HG02678 (cell line): ENCODE data around the gene TIGD1.

Experiments used
- ATAC-seq: cut with Tn5 transposase; IDR thresholded peaks from one replicate; pipeline ENCODE4 v1.9.1; 2021; ENCODE audit warnings: mild to moderate bottlenecking, moderate library complexity; ENCODE audit not compliant: unreplicated experiment

The TIGD1 gene

DNA sequence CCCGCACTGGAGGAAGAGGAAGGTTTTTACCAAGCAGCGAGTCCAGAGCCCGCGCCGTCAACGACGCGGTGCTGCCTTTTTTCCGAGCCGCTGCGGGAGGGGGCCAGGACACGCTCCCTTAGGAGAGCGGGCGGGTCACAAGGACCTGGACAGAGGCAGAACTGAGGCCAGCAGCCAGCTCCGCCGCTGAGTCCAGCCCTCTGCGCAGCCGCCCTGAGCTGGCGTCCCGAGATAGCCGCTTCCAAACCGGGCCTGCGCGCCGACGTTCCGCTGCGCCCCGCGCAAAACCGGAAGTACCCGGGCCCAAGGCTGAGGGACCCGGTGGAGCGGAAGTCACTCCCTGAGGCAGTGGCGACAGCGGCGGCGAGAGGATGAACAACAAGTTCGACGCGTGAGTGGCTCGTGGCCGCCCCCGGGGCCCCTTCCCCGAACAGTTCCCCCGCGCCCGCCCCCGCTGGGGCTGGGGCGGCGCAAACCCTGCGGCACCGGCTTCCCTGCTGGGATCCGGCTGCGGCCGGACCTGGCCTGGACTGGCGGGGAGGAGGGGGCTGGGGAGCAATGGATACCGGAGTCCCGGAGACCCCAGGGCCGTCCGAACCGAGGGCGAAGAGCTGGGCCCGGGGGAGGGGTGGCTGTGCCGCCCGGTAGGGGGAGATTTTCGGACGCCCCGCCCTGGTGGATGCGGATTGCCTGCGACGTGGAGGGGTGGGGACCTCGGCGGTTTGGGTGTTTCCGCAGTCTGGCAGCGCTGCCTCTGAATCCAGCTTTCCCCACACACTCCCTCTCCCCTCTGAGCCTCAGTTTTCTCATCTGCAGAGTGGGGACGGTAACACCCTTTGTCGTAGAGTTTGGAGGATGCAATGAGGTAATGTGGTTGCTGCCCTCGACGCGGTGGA is at the start of gene TIGD1, which contains the start of gene EIF4E2:
TSS of gene TIGD1 (minus strand) at position 204 of the 896 bp plus-strand sequence. CDS start 675 bp downstream, outside the sequence.
TSS of gene EIF4E2 (plus strand) at position 336 of the 896 bp plus-strand sequence. CDS start at position 372, 36 bp downstream.
- ATAC-seq = peak; percentile 93

DNA sequence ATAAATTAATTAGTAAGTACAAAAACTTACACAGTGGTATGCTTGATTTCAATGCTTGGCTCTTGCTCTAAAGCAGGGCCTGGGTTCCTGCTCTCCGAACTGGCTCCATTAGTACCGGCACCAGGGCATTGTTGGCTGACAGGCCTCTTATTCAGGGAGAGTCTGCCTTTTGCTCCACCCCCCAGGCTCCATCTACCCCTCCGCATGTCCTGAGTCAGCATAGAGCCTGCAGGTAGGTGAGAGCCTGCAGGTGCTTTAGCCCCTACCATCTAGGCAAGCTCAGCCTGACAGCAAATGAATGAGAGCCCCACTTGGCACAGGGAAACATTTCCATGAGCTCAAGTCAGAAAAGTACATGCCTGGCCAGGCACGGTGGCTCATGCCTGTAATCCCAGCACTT is 47.9 kb upstream of the TIGD1 start:
- ATAC-seq = no peak

DNA sequence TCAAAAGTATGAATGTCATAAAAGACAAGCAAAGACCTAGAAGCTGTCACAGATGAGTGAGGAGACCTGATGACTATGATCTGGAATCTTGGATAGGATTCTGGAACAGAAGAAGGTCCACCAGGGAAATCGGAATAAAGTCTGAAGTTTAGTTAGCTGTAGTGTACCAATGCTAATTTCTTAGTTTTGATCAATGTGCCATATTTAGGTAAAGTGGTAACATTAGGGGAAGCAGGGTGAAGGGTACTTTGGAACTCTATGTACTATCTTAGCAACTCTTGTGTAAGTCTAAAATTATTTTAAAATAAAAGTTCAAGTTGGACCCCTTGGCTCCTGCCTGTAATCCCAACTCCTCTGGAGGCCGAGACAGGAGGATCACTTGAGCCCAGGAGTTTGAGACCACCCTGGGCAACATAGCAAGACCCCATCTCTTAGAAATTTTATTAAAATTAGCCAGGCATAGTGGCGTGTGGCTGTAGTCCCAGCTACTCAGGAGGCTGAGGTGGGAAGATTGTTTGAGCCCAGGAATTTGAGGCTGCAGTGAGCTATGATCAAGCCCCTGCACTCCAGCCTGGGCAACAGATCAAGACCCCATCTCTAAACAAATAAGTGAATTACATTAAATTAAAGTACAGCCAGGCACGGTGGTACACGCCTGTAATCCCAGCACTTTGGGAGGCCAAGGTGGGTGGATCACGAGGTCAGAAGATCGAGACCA is 47.2 kb upstream of the TIGD1 start:
- ATAC-seq = no peak

DNA sequence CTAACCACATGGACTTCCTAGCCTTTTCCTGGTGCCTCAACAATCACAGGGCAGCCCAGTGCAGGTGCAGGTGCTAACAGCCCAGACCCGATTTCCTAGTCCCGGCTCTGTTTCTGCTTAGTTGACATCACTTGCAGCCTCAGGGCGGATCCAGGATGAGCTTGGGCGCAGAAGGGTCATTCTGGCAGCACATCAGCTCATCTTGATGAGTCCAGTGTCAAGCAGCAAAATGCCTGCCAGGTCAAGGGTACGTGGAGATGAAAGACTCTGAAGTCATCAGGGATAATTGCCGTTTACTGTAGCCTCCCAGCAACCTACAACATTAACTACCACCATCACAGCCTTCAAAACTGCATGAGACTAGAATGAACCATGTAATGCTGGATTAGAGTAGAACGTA is 43.6 kb upstream of the TIGD1 start:
- ATAC-seq = no peak

DNA sequence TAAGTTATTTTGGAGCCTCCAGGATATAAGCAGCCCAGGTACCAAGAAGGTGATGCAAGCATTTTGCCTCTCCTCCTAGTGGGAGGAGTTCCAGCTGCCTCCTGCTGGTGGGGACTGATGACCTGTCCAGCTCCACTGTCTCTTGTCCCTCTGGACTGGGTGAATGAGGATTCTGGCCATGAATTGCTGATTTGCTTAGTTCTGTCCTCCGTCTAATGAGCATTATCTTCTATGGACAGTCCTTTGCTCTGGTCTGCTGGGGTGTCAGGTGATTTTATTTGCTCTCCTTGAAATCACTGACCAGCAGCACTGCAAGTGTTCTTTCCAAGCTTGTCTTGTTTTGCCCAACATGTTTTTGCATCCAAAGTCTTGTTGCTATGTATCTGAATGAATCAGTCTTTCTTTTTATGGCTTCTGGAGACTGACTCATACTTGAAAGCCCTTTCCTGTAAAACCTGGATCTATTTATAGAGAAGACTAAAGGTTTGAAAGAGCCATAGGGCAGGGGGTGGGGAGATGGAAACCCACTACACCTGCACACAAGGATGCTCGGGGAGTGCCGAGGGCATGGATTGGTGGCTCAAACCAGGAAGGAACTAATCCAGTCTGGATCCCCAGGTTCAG is 42.5 kb upstream of the TIGD1 start:
- no peak for ATAC-seq

DNA sequence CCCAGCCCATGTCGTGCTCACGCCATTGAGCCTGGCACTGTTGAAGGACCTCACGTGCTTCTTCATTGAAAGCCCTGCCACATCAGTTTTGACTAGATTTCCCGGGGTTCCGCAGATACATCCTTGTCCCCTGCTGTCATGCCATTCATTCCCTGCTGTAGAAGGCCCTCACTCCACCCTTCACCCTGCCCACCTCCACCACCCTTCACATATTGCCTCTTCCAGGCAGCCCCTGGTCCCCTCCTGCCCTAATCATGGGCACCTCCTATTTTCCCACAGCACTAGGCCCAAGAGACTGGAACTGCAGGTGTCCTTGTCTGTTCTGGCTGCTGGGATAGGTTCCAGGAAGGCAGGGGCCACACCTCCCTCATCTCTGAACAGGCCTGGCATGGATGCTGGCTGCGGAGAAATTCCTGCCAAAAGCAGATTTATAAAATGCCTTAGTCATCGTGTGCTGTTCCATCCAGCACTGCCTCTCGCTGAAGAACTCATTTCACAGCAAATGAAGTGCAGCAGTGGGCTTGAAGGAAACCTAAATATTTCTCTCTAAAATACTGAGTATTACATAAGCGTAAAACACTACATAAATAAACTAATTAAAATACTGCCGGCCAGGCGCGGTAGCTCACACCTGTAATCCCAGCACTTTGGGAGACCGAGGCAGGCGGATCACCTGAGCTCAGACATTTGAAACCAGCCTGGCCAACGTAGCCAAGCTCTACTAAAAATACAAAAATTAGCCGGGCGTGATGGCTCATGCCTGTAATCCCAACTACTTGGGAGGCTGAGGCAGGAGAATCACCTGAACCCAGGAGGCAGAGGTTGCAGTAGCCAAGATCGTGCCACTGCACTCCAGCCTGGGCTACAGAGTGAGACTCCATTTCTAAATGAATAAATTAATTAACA is 38.6 kb upstream of the TIGD1 start:
- no peak for ATAC-seq

DNA sequence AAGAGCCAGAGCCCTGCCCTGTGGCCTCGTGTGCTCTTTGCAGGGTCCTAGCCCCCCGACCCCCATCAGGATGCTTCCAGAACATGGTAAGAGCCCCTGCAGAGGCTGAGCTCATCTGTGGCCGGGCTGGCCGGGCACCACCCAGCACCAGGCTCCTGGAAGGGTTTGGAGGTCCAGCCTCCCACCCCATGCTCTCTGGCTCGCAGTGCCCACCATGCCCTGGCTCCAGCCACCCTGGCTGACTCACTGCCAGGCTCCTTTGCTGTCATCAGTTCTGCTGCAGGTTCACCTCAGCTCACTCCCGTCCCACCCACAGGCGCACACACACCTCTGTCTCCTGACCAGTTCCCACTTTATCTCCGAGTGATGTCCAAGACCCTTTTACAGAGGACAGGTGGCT is 37.7 kb upstream of the TIGD1 start:
- ATAC-seq = no peak

DNA sequence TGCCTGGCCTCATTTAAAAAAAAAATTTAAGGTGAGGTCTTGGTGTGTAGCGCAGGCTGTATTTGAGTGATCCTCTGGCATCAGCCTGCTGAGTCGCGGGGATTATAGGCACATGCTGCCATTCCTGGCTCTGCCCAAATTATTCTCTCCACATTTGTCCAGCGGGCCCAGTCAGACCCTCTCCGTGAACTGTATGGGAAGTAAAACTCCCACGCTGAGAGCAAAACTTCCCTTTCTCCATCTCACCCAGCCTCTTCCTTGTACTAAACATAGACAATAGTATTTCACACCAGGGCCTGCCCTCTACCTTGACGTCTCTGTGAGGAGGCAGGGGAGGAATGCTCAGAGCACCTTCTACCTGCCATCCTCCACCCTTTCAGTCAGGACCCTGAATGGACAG is 37.2 kb upstream of the TIGD1 start:
- no peak for ATAC-seq

DNA sequence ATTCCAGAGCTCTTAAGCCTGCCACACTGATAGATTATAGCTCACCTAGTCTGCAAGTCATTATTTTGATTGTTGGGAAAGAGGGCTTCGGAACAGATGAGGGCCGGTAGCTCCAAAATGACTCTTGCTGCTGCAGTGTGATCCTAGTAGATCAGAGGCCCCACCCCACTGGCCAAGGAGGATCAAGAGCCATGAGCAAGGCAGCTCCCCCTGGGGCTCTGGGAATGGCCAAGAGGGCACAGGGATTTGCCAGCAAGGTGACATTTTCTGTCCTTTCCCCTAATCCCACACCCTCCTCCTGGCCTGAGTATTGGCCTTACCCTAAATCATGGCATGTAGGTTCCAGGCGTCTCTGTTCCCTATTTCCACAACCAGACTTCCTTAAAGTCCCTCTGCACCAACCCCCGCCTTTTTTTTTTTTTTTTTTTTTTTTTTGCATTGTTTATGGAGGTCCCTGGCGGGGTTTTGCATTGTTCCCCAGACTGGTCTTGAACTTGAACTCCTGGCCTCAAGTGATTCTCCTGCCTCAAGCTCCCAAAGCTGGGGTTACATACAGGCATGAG is 36.7 kb upstream of the TIGD1 start:
- no peak for ATAC-seq

DNA sequence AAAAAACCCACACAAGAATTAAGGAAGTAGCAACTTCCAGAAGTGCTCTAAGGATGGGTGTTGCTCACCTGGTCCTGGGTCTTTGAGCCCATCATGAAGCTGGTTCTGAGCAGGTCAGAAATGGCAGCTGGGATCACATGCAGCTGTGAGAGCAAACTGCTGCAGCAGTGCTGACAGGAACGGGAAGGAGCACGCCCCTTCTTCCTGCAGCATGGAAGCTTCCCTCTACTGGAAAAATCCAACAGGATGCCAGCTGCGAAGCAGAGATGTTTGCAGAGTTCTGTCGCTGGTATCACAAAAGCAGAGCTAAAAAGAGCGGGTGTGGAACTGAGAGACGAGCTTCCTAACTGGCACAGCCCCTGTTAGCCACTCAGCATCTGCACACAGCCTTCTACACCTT is 33.9 kb upstream of the TIGD1 start:
- no peak for ATAC-seq

DNA sequence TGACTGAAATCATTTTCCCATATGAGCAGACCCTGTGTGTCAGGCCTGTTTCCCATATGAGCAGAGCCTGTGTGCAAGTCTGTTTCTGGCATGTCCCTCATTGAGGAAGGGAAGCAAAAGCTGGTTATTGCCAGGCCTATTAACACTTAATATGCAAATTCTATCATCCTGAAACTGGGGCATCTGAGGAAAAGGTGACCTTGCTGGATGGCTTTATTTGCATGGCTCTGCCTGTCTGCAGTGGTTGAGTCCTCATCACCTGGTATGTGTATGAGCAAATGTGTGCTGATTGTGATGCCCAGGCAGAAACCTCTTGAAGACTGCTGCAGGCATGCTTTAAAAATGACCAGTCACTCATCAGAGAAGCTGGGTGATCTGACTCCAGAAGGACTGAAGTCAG is 31.4 kb upstream of the TIGD1 start:
- no peak for ATAC-seq

DNA sequence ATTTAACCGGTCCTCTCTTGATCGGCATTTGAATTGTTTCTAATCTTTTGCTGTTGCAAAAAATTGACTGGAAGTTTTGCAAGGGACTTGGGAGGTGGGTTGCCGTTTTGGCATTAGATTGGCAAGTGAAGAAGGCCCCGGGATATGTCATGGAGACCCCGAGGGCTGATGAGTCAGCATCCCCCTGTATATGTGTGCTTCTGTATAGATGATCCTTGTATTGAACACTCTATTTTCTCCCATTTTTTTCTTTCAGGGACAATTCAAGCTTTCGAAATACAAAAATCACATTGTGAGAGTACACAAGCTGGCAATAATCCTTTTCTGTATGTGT is 30.3 kb upstream of the TIGD1 start:
- ATAC-seq = no peak

DNA sequence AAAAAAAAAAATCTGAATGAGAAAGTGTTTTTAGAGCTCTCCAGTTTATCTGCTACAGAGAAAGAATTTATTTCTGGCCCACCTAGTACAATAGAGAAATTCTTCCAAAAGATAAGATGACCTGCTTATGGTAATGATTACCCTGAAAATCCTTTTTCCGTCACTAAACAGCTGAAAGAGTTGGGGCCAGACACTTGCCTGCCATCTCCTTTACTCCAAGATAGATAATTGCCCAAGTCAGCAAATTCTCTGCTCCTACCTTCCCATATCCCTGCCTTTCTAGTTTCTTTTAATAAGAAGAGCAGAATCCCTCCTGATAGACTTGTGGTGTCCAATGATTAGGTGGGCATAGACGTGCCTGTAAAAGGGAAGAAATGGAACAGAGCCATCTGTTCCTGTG is 28.3 kb upstream of the TIGD1 start:
- ATAC-seq = no peak

DNA sequence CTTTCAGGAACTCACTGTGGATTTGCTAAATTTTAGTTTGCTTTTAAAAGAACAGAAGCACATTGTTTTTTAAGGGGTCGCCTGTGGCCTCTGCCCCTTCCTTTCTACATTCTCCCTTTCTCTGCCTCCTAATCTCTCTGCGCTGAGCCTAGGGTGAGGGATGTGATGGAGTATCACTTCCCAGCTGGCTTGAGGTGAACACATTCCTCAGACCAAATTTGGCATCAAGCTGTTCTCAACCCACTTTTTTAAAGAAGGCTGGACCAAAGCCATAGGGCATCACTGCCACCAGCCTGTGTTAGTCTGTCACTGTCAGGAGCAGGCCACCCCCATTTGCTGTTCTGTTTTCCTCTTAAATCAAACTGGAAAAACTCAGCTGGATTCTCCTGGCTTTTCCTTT is 27.5 kb upstream of the TIGD1 start:
- no peak for ATAC-seq

DNA sequence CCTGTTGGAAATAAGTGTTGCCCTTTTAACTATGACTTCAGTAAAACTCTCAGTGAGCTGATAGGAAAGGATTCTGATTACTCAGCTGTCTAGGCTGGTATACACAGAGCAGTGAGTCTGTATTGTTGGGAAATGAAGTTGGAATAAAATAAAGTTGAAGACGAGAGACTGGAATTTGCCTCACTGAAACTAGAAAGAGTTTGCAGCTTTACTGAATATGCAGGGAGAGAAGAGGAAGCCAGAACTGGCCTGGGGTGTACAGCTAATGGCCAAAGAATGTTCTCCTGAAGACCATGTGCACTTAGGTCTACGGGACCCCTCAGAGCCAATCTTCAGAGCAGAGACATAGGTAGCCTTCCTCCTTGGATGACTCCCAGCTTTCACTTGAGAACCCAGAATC is 26.6 kb upstream of the TIGD1 start:
- no peak for ATAC-seq

DNA sequence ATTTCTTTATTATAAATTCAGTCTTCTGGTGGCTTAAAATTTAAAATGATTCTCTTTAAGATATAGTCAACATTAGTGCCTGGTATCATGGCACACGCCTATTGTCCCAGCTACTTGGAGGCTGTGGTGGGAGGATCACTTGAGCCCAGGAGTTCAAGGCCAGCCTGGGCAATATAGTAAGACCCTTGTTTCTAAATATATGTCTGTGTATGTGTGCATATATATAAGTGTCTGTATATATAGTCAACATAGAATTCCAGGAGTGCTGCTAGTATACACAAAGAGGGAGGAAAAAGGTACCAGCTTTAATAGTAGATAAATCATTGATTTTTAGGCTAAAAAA is 25.0 kb upstream of the TIGD1 start:
- no peak for ATAC-seq

DNA sequence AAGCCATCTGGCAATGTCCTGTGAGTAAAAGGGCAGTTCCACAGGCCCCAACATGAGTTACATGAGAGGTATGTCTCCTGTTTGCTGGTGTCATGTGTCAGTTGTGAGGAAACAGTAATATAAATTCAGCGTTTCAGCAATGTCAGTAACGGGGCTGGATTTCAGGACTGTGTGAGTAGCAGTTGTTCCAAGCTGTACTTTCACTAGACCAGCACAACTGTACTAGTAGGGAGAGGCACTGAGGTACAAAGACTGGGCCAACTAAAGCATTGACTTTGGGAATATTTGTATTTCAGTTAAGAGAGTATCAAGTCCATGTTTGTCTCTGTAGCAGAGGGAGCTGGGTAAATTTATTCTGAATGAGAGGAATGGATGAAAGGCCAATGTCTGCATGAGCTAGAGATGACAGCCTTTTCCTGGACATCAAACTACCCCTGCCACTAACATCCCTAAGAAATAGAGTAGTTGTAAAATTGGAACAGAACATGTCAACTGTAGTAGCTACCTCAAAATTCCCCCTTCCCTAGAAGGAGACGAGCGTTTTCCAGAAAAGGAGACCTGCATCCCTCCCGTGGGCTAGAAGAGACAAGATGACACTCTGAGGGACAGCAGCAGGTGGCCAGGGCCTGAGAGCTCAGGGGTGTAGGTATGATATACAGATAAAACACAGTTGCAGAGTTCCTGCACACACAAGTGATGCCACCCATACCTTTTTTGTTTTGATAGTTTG is 24.5 kb upstream of the TIGD1 start:
- ATAC-seq = no peak

DNA sequence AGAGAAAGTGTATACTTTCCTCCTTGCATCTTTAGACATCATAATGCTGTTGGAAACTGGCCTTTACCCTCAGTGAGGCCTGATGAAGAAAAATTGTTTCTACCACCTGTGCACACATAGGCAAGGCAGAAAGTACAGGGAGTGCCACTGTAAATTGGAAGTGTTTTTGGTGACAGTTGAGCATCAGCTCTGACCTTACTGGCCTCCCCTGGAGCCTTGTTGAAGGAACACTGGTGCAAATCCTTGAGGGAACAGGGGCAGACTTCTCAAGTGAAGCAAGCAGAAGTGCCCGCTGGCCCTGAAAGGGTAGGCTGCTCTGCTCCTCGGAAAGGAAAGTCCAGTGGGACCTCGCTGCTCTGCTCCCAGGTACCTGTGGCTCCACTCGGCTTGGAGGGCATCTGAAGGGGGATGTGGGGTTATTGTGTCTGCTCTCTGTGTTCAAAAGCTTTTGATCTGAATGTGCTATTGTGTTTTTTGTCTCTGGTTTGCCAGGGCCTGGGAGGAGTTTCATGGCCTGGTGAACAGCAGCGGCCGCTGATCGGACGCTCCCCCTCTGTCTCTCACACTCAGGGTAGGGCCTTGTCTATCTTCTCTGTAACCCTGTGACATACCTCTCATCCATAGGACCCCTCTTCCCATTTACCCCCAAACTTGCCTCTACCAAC is 23.5 kb upstream of the TIGD1 start:
- ATAC-seq = no peak

DNA sequence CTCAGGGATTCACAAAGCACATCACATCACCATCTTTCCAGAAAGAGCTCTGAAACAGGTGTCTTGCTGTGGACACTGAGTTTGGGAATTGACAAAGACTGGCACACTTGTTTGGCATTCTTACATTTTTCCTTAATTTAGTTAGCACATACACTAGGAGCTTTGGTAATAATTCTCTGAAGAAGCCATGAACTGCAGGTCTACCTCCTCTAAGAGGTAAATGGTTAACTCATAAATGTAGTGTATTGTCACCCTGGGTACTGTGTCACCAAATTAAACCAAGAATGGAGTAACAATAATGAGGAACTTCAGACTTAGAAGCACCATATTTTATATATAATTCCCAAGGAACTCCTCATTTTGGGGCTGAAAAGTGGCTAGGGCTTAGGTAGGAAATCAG is 22.7 kb upstream of the TIGD1 start:
- no peak for ATAC-seq
